K562 treated with DMSO at 1 percent for 48 hours (cell line): ENCODE data around the gene RNF11. TPM values are rescaled to one million over a fixed set of nuclear protein-coding genes. Genes with fewer than 3 reads are reported as not detected.

ENCODE experiments used
- total RNA-seq: library from RNA; unstranded; fragments of 300-600 nt; gene quantifications from 2 replicates; pipeline ENCODE4 v1.2.3, GENCODE V29; 2022; ENCODE audit warnings: low replicate concordance; ENCODE audit errors: extremely low read depth

RNF11 gene, protein sequence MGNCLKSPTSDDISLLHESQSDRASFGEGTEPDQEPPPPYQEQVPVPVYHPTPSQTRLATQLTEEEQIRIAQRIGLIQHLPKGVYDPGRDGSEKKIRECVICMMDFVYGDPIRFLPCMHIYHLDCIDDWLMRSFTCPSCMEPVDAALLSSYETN
- not detected in 2 replicates for total RNA-seq

DNA sequence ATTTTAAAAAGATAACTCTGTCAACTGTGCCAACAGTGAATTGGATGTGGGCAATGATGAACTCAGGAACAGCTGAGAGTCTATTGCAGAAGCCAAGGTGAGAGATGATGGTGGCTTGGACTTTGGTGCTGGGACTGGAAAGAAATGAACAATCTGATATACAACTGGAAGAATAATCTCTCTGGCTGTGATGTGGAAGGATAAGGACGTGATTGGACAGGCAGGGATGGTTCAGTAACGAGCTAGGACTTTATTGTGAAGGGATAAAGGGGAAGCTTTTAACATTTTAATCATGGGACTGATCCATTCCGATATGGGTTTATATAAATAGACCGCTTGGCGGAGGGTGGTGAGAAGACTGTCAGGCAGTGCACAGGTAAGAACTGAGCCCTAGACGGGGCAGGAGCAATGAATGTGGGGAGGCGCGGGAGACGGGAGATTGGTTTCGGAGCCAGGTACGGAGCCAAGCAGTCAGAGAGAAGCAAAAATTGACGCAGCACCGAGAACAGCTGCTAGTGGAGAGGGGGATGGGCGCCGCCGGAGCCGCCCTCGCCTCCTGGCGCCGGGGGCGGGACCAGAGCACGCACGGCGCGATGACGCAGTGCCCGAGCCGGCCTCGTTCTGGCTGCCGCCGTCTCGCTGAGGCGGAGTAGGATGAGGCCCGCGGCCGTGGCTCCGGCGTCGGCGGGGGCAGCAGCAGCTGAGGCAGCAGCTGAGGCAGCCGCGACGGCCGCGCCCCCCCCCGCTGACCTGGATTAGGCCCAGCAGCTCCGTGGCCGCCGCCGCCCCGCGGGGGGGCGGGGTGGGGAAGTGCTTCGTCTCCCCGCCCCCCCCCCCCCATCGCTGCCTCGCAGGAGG lies at the start of gene RNF11:
TSS of gene RNF11 (plus strand) at position 601 of the 858 bp plus-strand sequence. CDS start 484 bp downstream, outside the sequence.

Other genes with a start within 250 kb of the RNF11 start
- gene C1orf185, start 134.0 kb upstream of the RNF11 start, total RNA-seq: not detected in 2 replicates
- gene TTC39A, start 94.3 kb downstream of the RNF11 start, total RNA-seq: not detected in 2 replicates